ENCODE results near the gene EPHA2. TPM values are rescaled to one million over a fixed set of nuclear protein-coding genes. Genes with fewer than 3 reads are reported as not detected.

The EPHA2 gene
- total RNA-seq, 1 donor from 2014 or later = 144 TPM

DNA sequence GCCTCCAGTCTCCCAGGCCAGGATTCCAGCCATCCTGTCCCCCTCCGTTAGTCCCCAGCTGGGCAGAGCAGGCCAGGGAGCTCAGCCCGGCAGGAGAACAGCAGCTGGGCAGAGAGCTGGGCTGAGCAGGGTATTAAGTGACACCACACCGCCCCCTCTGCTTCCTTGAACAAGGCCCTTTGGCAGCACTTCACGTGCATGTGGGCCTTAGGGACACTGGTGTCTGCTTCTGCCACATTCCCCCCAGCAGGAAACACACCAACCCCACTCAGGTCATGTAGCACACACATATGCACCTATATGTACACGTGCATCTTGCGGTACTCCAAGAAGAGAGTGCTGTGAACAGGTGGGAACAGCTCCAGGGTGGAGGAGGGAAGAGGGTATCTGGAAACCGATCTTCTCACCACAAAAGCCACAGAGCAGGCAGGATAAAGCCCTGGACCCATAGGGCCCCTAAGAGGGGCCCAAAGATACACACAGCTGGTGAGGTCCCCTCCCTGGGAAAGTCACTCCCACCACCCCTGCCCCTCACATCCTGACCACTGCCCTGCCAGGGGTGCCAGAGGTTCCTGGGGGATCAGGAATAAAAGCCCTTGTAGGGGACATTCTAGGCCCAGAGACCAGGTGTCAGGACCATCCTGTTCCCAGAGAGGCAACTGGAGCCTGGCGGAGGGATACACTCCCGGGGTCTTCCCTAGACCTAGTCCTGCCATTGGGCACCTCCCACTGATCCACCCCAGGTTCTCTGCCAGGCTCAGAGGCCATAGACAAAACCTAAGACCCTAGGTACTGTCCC is 4.5 kb downstream of the EPHA2 start:
- Histone ChIP-seq H3K4me3 (ENCODE audit: low read depth, low read length) (peak overlapping the region; percentile 1), H3K27me3 (ENCODE audit: control insufficient read depth, insufficient read depth, low read length) (no peaks in the 10 kb centered on the region), H3K36me3 (ENCODE audit: control insufficient read depth, insufficient read depth, low read length) (peaks cover 50% of the 10 kb centered on the region)
- DNase-seq (ENCODE audit: low read depth) (no peak), FAIRE-seq (no peak)
- TF ChIP-seq, protein P1, sequence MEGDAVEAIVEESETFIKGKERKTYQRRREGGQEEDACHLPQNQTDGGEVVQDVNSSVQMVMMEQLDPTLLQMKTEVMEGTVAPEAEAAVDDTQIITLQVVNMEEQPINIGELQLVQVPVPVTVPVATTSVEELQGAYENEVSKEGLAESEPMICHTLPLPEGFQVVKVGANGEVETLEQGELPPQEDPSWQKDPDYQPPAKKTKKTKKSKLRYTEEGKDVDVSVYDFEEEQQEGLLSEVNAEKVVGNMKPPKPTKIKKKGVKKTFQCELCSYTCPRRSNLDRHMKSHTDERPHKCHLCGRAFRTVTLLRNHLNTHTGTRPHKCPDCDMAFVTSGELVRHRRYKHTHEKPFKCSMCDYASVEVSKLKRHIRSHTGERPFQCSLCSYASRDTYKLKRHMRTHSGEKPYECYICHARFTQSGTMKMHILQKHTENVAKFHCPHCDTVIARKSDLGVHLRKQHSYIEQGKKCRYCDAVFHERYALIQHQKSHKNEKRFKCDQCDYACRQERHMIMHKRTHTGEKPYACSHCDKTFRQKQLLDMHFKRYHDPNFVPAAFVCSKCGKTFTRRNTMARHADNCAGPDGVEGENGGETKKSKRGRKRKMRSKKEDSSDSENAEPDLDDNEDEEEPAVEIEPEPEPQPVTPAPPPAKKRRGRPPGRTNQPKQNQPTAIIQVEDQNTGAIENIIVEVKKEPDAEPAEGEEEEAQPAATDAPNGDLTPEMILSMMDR (IDR thresholded peaks at IDR 0.05; ENCODE audit: insufficient read depth, low read length, severe bottlenecking) = no peak

DNA sequence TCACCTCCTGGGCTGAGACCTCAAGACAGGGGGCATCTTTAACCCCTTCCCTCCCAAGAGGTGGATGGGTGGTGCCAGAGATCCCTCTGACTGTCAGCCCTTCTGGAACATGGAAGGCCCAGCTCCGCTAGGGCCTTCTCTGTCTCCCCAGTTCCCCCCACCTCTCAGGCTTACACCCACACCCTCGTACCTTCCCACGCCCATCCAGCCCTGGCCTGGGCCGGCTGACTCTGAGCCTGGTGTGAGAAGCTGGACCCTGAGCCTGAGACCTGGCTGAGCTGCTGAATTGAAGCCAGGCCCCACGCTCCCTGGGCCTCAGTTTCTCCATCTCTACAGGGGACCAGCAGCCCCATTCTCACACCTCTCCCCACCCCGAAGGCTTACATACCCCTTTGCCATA is 5.4 kb downstream of the EPHA2 start:
- Histone ChIP-seq H3K4me3 (ENCODE audit: low read depth, low read length) (no peak overlapping the region), H3K36me3 (ENCODE audit: control insufficient read depth, insufficient read depth, low read length) (peaks cover 53% of the 10 kb centered on the region), H3K27me3 (ENCODE audit: control insufficient read depth, insufficient read depth, low read length) (no peaks in the 10 kb centered on the region)
- TF ChIP-seq, protein P1 (IDR thresholded peaks at IDR 0.05; ENCODE audit: insufficient read depth, low read length, severe bottlenecking) = no peak
- FAIRE-seq (no peak), DNase-seq (ENCODE audit: low read depth) (no peak)

DNA sequence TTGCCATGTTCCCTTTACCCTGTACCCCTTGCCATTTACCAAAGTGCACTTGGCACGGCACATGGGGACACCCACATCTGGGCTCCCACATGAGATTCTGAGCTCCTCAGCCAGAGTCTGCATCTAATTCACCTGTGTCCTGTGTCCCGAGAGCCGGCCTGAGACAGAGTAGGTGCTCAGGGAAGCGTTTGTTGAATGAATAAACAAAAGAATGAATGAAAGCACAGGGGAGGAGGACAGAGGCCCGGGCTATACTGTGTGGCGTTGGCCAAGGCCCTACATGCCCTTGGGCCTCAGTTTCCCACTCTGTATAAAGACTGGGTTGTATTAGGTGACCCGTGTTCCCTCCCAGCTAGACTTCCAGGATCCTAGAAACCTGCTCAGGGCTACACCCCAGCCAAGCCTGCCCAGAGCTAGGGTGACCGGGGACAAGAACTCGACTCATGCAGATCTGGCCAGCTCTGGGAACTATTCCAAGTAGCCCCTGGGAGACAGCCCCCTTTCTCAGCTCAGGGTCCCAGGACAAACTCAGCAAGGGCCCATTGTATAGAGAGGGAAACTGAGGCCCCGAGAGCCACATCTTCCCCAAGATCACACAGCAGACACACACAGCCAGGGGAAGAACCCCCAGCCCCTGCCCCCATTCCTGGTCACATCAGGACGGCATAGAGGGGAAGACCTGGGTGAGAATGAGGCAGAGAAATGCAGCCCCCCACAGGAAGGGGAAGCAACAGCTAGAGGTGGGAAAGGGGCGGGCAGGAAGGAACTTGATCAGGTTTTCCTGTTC is 6.0 kb downstream of the EPHA2 start:
- Histone ChIP-seq H3K4me3 (ENCODE audit: low read depth, low read length) (no peak overlapping the region), H3K27me3 (ENCODE audit: control insufficient read depth, insufficient read depth, low read length) (no peaks in the 10 kb centered on the region), H3K36me3 (ENCODE audit: control insufficient read depth, insufficient read depth, low read length) (peaks cover 53% of the 10 kb centered on the region)
- FAIRE-seq (no peak), DNase-seq (ENCODE audit: low read depth) (no peak)
- TF ChIP-seq, protein P1 (IDR thresholded peaks at IDR 0.05; ENCODE audit: insufficient read depth, low read length, severe bottlenecking) = no peak

DNA sequence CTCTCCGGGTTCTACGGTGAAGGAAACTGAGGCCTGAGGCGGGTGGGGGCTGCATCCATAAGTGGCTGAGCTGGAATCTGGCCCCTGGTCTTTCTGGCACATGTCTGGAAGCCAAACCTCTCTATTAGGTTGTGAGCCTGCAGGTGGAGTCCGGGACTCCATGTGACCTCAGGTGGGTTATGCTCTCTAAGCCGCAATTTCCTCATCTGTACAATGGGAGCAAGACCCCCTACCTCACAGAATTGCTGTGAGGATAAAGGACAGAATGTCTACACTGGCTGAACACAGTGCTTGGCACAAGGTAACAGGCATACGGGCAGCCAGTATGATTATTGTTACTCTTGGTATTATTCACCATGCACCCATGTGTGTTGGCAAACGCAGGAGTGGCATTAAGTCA is 6.7 kb downstream of the EPHA2 start:
- Histone ChIP-seq H3K27me3 (ENCODE audit: control insufficient read depth, insufficient read depth, low read length) (no peaks in the 10 kb centered on the region), H3K4me3 (ENCODE audit: low read depth, low read length) (no peak overlapping the region), H3K36me3 (ENCODE audit: control insufficient read depth, insufficient read depth, low read length) (peaks cover 56% of the 10 kb centered on the region)
- no peak for DNase-seq (ENCODE audit: low read depth)
- TF ChIP-seq, protein P1 (IDR thresholded peaks at IDR 0.05; ENCODE audit: insufficient read depth, low read length, severe bottlenecking) = no peak
- no peak for FAIRE-seq

DNA sequence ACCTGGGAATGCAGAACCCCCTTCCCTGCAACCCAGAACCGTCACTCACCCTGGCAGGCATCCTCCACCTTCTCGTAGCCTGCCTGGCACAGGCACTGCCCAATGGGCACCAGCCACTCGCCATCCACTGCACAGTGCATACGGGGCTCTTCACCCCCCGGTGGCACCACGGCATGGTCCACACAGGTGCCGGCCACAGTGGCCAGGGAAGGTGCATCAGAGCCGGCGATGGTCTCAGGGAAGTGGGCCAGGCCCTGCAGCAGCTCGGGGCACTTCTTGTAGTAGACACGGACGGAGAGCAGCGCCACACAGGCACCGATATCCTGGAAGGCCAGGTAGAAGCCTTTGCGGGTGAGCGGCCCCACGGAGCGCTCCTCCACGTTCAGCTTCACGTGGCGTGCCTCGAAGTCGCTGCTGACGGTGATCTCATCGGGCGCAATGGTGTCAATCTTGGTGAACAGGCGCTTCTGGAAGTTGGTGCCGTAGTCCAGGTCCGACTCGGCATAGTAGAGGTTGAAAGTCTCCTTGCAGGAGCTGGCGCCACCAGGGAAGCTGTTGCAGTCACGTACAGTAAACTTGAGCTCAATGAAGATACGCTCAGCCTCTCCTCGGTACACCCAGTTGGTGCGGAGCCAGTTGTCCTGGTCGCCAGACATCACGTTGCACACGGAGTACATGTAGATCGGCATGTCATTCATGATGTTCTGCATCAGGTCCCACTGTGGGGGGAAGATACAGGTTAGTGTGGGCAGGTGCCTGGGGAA is 7.4 kb downstream of the EPHA2 start:
- TF ChIP-seq, protein P1 (IDR thresholded peaks at IDR 0.05; ENCODE audit: insufficient read depth, low read length, severe bottlenecking) = no peak
- no peaks in the 10 kb centered on the region for H3K27me3 ChIP-seq (ENCODE audit: control insufficient read depth, insufficient read depth, low read length)
- no peak for DNase-seq (ENCODE audit: low read depth)
- no peak overlapping the region for H3K4me3 ChIP-seq (ENCODE audit: low read depth, low read length)
- FAIRE-seq = no peak
- H3K36me3 ChIP-seq (ENCODE audit: control insufficient read depth, insufficient read depth, low read length) = peaks cover 57% of the 10 kb centered on the region
